ENCODE results near the gene UXT. TPM values are rescaled to one million over a fixed set of nuclear protein-coding genes. Genes with fewer than 3 reads are reported as not detected.
A peak's percentile ranks its signal among the peaks of the same experiment; 100 is the strongest.

The UXT gene
- total and polyA plus RNA-seq, 2 of the 13 experiments (the other 11 are each of a cell fraction or from before 2014, with no cell fraction given): 107 to 123 TPM

- TF ChIP-seq STAT6 (CRISPR knock-in tag; IDR thresholded peaks at IDR 0.05; ENCODE audit: borderline replicate concordance) (no peak), ZFP36L2 (CRISPR knock-in tag; IDR thresholded peaks at IDR 0.05) (no peak), ZNF589 (CRISPR knock-in tag; conservative IDR thresholded peaks at IDR 0.05) (0 out of 2 replicates have a peak, but pooled peaks have one; percentile 54), THAP7 (CRISPR knock-in tag; IDR thresholded peaks at IDR 0.05) (no peak), ZNF414 (CRISPR knock-in tag; IDR thresholded peaks at IDR 0.05) (no peak), ZNF572 (CRISPR knock-in tag; IDR thresholded peaks at IDR 0.05) (no peak), GATAD2A (CRISPR knock-in tag; IDR thresholded peaks at IDR 0.05) (no peak), THYN1 (CRISPR knock-in tag; IDR thresholded peaks at IDR 0.05; ENCODE audit: borderline replicate concordance, low read depth) (no peak), JUND (CRISPR knock-in tag; IDR thresholded peaks at IDR 0.05) (peak; percentile 76; the same call in 1 of the 2 replicates), RBM22 (optimal IDR thresholded peaks at IDR 0.05; ENCODE audit: low read length) (no peak), GMEB2 (CRISPR knock-in tag; IDR thresholded peaks at IDR 0.05; ENCODE audit: low read depth) (no peak), LRRFIP1 (CRISPR knock-in tag; conservative IDR thresholded peaks at IDR 0.05) (no peak), ZNF33A (CRISPR knock-in tag; IDR thresholded peaks at IDR 0.05; ENCODE audit: borderline replicate concordance) (no peak), CHD4 (IDR thresholded peaks at IDR 0.05; ENCODE audit: borderline replicate concordance, low read length) (no peak), MEIS1 (CRISPR knock-in tag; IDR thresholded peaks at IDR 0.05; ENCODE audit: borderline replicate concordance) (no peak), ZNF816 (CRISPR knock-in tag; IDR thresholded peaks at IDR 0.05; ENCODE audit: borderline replicate concordance) (0 out of 2 replicates have a peak, but pooled peaks have one; percentile 51), FOSL1 (CRISPR knock-in tag; IDR thresholded peaks at IDR 0.05; ENCODE audit: borderline replicate concordance) (no peak)
Observed at GRCh38 chrX:47619486-47620302, 39.3 kb downstream of the UXT start, which contains the start of gene SYN1 (continued).
